HL-60 (cell line): ENCODE measurements around the gene ITCH.
"Not testable (repeated sequence)": the region's sequence is repeated elsewhere in the genome, so short reads cannot be mapped to it uniquely, and the experiment has no call there.

Source experiments
- DNase-seq, 2 experiments: peaks; one replicate each; pipeline ENCODE4 v3.0.0-alpha.2; 2010 to 2020; ENCODE audit warnings: low read depth in 1 of 2, low spot score in 1 of 2
- H3K27ac ChIP-seq: fragments of 250-450 bp; sonication (Bioruptor Pico); replicated peaks from 2 replicates; pipeline ENCODE4 v1.5.1; 2020; ENCODE audit warnings: mild to moderate bottlenecking, moderate library complexity
- H3K27me3 ChIP-seq: fragments of 250-450 bp; sonication (Bioruptor Pico); 2 replicates; pipeline ENCODE4 v1.5.1; 2021; ENCODE audit warnings: mild to moderate bottlenecking, moderate library complexity; ENCODE audit not compliant: insufficient read depth, poor library complexity, severe bottlenecking
- H3K4me3 ChIP-seq: replicated peaks from 2 replicates; pipeline ENCODE4 v1.5.1; 2011; ENCODE audit warnings: mild to moderate bottlenecking, control low read depth, low read length; ENCODE audit not compliant: insufficient read depth
- CTCF ChIP-seq: IDR thresholded peaks from one replicate; pipeline ENCODE4 v1.5.1; 2011; ENCODE audit warnings: low read length, control low read depth, inconsistent platforms; ENCODE audit not compliant: insufficient read depth
- GABPA ChIP-seq: IDR thresholded peaks from 2 replicates; pipeline ENCODE4 v1.6.1; 2012; ENCODE audit warnings: low read depth
- POLR2AphosphoS5 ChIP-seq: IDR thresholded peaks from 2 replicates; pipeline ENCODE4 v1.6.1; 2012; ENCODE audit warnings: low read depth
- REST ChIP-seq: IDR thresholded peaks from 2 replicates; pipeline ENCODE4 v1.6.1; 2012; ENCODE audit warnings: low read depth; ENCODE audit not compliant: insufficient replicate concordance
- SPI1 ChIP-seq: IDR thresholded peaks from 2 replicates; pipeline ENCODE4 v1.6.1; 2012; ENCODE audit warnings: low read depth, mild to moderate bottlenecking, borderline replicate concordance

The ITCH gene

GRCh38 chr20:34431168-34431567 is 68.1 kb downstream of the ITCH start:
- H3K4me3 ChIP-seq: no peak overlapping the region
- DNase-seq: peak in 1 of 2 experiments; percentile 56

GRCh38 chr20:34432663-34433062 is 69.6 kb downstream of the ITCH start:
- not testable (repeated sequence) for H3K4me3 ChIP-seq, DNase-seq, H3K27me3 ChIP-seq, H3K27ac ChIP-seq

More at GRCh38 chr20:34431168-34431567, 68.1 kb downstream of the ITCH start:
- TF ChIP-seq POLR2AphosphoS5: no peak
- no peak for TF ChIP-seq GABPA
- no peak for TF ChIP-seq SPI1
- TF ChIP-seq REST: no peak
- no peak for TF ChIP-seq CTCF
- no peak overlapping the region for H3K27ac ChIP-seq
- H3K27me3 ChIP-seq: no peaks in the 10 kb centered on the region

- H3K27ac ChIP-seq: no peak overlapping the region
- H3K27me3 ChIP-seq: no peaks in the 10 kb centered on the region
- no peak for DNase-seq
- no peak overlapping the region for H3K4me3 ChIP-seq
- TF ChIP-seq CTCF: no peak
- TF ChIP-seq REST: no peak
- no peak for TF ChIP-seq GABPA
- TF ChIP-seq POLR2AphosphoS5: no peak
- TF ChIP-seq SPI1: no peak
Observed at GRCh38 chr20:34433391-34433790, 70.3 kb downstream of the ITCH start.

- Histone ChIP-seq H3K27me3 (no peaks in the 10 kb centered on the region), H3K4me3 (no peak overlapping the region), H3K27ac (no peak overlapping the region)
- no peak for TF ChIP-seq REST
- TF ChIP-seq SPI1: no peak
- DNase-seq: no peak
Observed at GRCh38 chr20:34435589-34435988, 72.5 kb downstream of the ITCH start.
